ENCODE results near the gene YRDC.

- TF ChIP-seq, protein P1, sequence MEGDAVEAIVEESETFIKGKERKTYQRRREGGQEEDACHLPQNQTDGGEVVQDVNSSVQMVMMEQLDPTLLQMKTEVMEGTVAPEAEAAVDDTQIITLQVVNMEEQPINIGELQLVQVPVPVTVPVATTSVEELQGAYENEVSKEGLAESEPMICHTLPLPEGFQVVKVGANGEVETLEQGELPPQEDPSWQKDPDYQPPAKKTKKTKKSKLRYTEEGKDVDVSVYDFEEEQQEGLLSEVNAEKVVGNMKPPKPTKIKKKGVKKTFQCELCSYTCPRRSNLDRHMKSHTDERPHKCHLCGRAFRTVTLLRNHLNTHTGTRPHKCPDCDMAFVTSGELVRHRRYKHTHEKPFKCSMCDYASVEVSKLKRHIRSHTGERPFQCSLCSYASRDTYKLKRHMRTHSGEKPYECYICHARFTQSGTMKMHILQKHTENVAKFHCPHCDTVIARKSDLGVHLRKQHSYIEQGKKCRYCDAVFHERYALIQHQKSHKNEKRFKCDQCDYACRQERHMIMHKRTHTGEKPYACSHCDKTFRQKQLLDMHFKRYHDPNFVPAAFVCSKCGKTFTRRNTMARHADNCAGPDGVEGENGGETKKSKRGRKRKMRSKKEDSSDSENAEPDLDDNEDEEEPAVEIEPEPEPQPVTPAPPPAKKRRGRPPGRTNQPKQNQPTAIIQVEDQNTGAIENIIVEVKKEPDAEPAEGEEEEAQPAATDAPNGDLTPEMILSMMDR (IDR thresholded peaks at IDR 0.05) = no peak
- TF ChIP-seq POLR2A (IDR thresholded peaks at IDR 0.05) = no peak
These were observed 13.4 kb downstream of the YRDC start for GRCh38 chr1:37794372-37795339.

Data from testis (tissue), 2 donors.